HEK293 (cell line): Measurements from ENCODE around the gene ZFHX3.

Source experiments
- CTCF ChIA-PET: fragments of 350-600 bp; formaldehyde crosslinking; extraction: SDS; loops from one replicate; lab custom pipeline; 2021; ENCODE audit warnings: antibody characterized with exemption; lab: Yijun Ruan, JAX
- POLR2A ChIA-PET: fragments of 300-600 bp; formaldehyde crosslinking; extraction: SDS; loops from one replicate; lab custom pipeline; 2020; ENCODE audit warnings: antibody characterized with exemption, inconsistent platforms; lab: Yijun Ruan, JAX
- H3K27ac ChIP-seq: fragments of 200-500 bp; sonication (Bioruptor generic); 2 replicates; pipeline ENCODE4 v1.5.1; 2014; ENCODE audit warnings: low read depth, low read length, control low read depth, inconsistent platforms; ENCODE audit errors: extremely low read depth
- H3K36me3 ChIP-seq, 2 experiments: fragments of 200-500 bp in 1 of 2; sonication (Bioruptor generic) in 1 of 2; 1 replicate in 1 of 2; 2 replicates in 1 of 2; pipeline ENCODE4 v1.5.1; 2014 to 2017; ENCODE audit warnings: inconsistent platforms in 2 of 2, low read length in 2 of 2; ENCODE audit not compliant: control insufficient read depth in 2 of 2, insufficient read depth in 1 of 2
- H3K4me1 ChIP-seq: fragments of 200-500 bp; sonication (Bioruptor generic); 2 replicates; pipeline ENCODE4 v1.5.1; 2014; ENCODE audit warnings: mild to moderate bottlenecking, low read length, inconsistent platforms; ENCODE audit not compliant: control insufficient read depth, insufficient read depth
- H3K4me3 ChIP-seq: 2 replicates; pipeline ENCODE4 v1.5.1; 2011; ENCODE audit warnings: low read depth, mild to moderate bottlenecking, control low read depth, low read length, moderate library complexity
- H3K9me3 ChIP-seq: fragments of 200-500 bp; sonication (Bioruptor generic); 2 replicates; pipeline ENCODE4 v1.5.1; 2014; ENCODE audit warnings: low read depth, low read length, inconsistent platforms; ENCODE audit not compliant: control insufficient read depth, insufficient read depth
- KLF16 ChIP-seq: fragments of 450-650 bp; formaldehyde crosslinking; IDR thresholded peaks from 2 replicates; pipeline ENCODE4 v1.5.1; 2017; ENCODE audit warnings: missing biosample characterization, missing genetic modification characterization
- MEIS1 ChIP-seq: sonication (generic); formaldehyde crosslinking; IDR thresholded peaks from 2 replicates; pipeline ENCODE4 v1.8.1; 2022; ENCODE audit warnings: missing genetic modification reagents, mild to moderate bottlenecking, borderline replicate concordance
- OSR2 ChIP-seq: fragments of 450-650 bp; formaldehyde crosslinking; IDR thresholded peaks from 2 replicates; pipeline ENCODE4 v1.5.1; 2016; ENCODE audit warnings: missing biosample characterization, missing genetic modification characterization
- TRIM28 ChIP-seq: IDR thresholded peaks from 2 replicates; pipeline ENCODE4 v1.6.1; 2011; ENCODE audit warnings: low read length, control low read depth, borderline replicate concordance
- ZNF132 ChIP-seq: fragments of 450-650 bp; formaldehyde crosslinking; IDR thresholded peaks from 2 replicates; pipeline ENCODE4 v1.5.1; 2017; ENCODE audit warnings: missing biosample characterization, missing genetic modification characterization, borderline replicate concordance
- ZNF157 ChIP-seq: fragments of 450-650 bp; formaldehyde crosslinking; IDR thresholded peaks from 2 replicates; pipeline ENCODE4 v1.5.1; 2016; ENCODE audit warnings: missing biosample characterization, missing genetic modification characterization
- ZNF202 ChIP-seq: fragments of 450-650 bp; formaldehyde crosslinking; IDR thresholded peaks from 2 replicates; pipeline ENCODE4 v1.5.1; 2016; ENCODE audit warnings: missing biosample characterization, missing genetic modification characterization, borderline replicate concordance
- ZNF223 ChIP-seq: fragments of 450-650 bp; formaldehyde crosslinking; IDR thresholded peaks from 2 replicates; pipeline ENCODE4 v1.5.1; 2016; ENCODE audit warnings: missing biosample characterization, missing genetic modification characterization
- ZNF24 ChIP-seq: fragments of 450-650 bp; formaldehyde crosslinking; IDR thresholded peaks from 2 replicates; pipeline ENCODE4 v1.5.1; 2016; ENCODE audit warnings: missing biosample characterization, missing genetic modification characterization
- ZNF292 ChIP-seq: fragments of 450-650 bp; formaldehyde crosslinking; IDR thresholded peaks from 2 replicates; pipeline ENCODE4 v1.5.1; 2016; ENCODE audit warnings: low read depth, missing biosample characterization, missing genetic modification characterization, borderline replicate concordance
- ZNF404 ChIP-seq: fragments of 450-650 bp; formaldehyde crosslinking; IDR thresholded peaks from 2 replicates; pipeline ENCODE4 v1.5.1; 2017; ENCODE audit warnings: missing biosample characterization, missing genetic modification characterization
- ZNF423 ChIP-seq: fragments of 450-650 bp; formaldehyde crosslinking; IDR thresholded peaks from 2 replicates; pipeline ENCODE4 v1.5.1; 2016; ENCODE audit warnings: missing biosample characterization, missing genetic modification characterization
- ZNF529 ChIP-seq: fragments of 450-650 bp; formaldehyde crosslinking; IDR thresholded peaks from 2 replicates; pipeline ENCODE4 v1.5.1; 2017; ENCODE audit warnings: missing genetic modification characterization, missing biosample characterization; ENCODE audit not compliant: insufficient replicate concordance
- ZNF768 ChIP-seq: fragments of 450-650 bp; formaldehyde crosslinking; IDR thresholded peaks from 2 replicates; pipeline ENCODE4 v1.5.1; 2018; ENCODE audit warnings: missing biosample characterization, mild to moderate bottlenecking, missing genetic modification characterization
- ZNF776 ChIP-seq: fragments of 450-650 bp; formaldehyde crosslinking; IDR thresholded peaks from 2 replicates; pipeline ENCODE4 v1.5.0; 2017; ENCODE audit warnings: missing biosample characterization, missing genetic modification characterization, borderline replicate concordance
- ZSCAN23 ChIP-seq: fragments of 450-650 bp; formaldehyde crosslinking; IDR thresholded peaks from 2 replicates; pipeline ENCODE4 v1.5.1; 2016; ENCODE audit warnings: missing biosample characterization, missing genetic modification characterization
- ZSCAN30 ChIP-seq: fragments of 450-650 bp; IDR thresholded peaks from 2 replicates; pipeline ENCODE4 v1.5.1; 2018; ENCODE audit warnings: missing biosample characterization, mild to moderate bottlenecking, missing genetic modification characterization, moderate library complexity
- TF ChIP-seq, protein P1 (sequence below): fragments of 450-650 bp; formaldehyde crosslinking; IDR thresholded peaks from 2 replicates; pipeline ENCODE4 v1.5.1; 2016; ENCODE audit warnings: missing biosample characterization, missing genetic modification characterization
- TF ChIP-seq, protein P2 (sequence below): fragments of 450-650 bp; formaldehyde crosslinking; IDR thresholded peaks from 2 replicates; pipeline ENCODE4 v1.5.1; 2016; ENCODE audit warnings: missing biosample characterization, missing genetic modification characterization, low read depth
- TF ChIP-seq, protein P3 (sequence below): fragments of 450-650 bp; formaldehyde crosslinking; IDR thresholded peaks from 2 replicates; pipeline ENCODE4 v1.5.1; 2016; ENCODE audit warnings: missing biosample characterization, missing genetic modification characterization
- TF ChIP-seq, protein P4 (sequence below): fragments of 450-650 bp; formaldehyde crosslinking; IDR thresholded peaks from 2 replicates; pipeline ENCODE4 v1.5.1; 2016; ENCODE audit warnings: missing biosample characterization, missing genetic modification characterization
- TF ChIP-seq, protein P5 (sequence below): fragments of 450-650 bp; formaldehyde crosslinking; IDR thresholded peaks from 2 replicates; pipeline ENCODE4 v1.5.1; 2016; ENCODE audit warnings: missing biosample characterization, missing genetic modification characterization

Gene ZFHX3

DNA sequence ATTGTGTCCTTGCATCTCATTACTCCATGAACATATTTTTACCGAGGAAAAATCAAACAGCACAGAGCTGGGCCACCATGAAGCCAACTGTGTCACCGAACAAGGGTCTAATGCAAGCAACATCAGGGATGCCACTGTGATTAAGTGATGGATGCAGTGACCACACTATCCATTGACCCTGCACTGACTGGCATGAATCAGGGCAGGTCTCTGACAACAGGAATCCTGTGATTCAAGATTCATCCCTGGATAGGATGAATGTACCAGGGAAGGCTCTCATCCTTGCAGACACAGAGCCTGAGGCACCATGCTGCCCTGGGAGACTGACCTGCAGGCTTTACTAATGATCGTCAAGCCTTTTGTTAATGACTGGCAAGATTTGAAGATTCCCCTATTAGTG, 41.5 kb upstream of the ZFHX3 start:
- CTCF ChIA-PET: no interaction called here
- TF ChIP-seq ZNF423 (tag by site-specific recombination) (no peak), ZNF768 (tag by site-specific recombination) (no peak)
- TF ChIP-seq, protein P1, sequence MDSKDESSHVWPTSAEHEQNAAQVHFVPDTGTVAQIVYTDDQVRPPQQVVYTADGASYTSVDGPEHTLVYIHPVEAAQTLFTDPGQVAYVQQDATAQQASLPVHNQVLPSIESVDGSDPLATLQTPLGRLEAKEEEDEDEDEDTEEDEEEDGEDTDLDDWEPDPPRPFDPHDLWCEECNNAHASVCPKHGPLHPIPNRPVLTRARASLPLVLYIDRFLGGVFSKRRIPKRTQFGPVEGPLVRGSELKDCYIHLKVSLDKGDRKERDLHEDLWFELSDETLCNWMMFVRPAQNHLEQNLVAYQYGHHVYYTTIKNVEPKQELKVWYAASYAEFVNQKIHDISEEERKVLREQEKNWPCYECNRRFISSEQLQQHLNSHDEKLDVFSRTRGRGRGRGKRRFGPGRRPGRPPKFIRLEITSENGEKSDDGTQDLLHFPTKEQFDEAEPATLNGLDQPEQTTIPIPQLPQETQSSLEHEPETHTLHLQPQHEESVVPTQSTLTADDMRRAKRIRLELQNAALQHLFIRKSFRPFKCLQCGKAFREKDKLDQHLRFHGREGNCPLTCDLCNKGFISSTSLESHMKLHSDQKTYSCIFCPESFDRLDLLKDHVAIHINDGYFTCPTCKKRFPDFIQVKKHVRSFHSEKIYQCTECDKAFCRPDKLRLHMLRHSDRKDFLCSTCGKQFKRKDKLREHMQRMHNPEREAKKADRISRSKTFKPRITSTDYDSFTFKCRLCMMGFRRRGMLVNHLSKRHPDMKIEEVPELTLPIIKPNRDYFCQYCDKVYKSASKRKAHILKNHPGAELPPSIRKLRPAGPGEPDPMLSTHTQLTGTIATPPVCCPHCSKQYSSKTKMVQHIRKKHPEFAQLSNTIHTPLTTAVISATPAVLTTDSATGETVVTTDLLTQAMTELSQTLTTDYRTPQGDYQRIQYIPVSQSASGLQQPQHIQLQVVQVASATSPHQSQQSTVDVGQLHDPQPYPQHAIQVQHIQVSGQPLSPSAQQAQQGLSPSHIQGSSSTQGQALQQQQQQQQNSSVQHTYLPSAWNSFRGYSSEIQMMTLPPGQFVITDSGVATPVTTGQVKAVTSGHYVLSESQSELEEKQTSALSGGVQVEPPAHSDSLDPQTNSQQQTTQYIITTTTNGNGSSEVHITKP (tag by site-specific recombination): no peak
- Histone ChIP-seq H3K36me3 (no peaks in the 10 kb centered on the region), H3K9me3 (no peaks in the 10 kb centered on the region), H3K4me1 (peaks cover 11% of the 10 kb centered on the region), H3K27ac (no peak overlapping the region), H3K4me3 (no peak overlapping the region)
- POLR2A ChIA-PET: no interaction called here

DNA sequence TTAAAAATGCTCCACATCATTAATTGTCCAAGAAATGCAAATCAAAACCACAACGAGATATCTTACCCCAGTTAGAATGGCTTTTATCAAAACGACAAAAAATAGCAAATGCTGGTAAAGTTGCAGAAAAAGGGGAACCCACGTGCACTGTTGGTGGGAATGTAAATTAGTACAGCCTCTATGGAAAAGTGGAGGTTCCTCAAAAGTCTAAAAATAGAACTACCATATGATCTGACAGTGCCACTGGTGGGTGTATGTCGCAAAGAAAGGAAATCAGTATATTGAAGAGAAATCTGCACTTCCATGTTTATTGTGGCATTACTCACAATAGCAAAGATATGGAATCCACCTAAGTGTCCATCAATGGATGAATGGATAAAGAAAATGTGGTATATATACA, 38.2 kb upstream of the ZFHX3 start:
- Histone ChIP-seq H3K27ac (no peak overlapping the region), H3K4me3 (no peak overlapping the region), H3K9me3 (no peaks in the 10 kb centered on the region), H3K4me1 (no peaks in the 10 kb centered on the region), H3K36me3 (no peaks in the 10 kb centered on the region)
- ChIA-PET POLR2A (no interaction called here), CTCF (no interaction called here)
- TF ChIP-seq, protein P2, sequence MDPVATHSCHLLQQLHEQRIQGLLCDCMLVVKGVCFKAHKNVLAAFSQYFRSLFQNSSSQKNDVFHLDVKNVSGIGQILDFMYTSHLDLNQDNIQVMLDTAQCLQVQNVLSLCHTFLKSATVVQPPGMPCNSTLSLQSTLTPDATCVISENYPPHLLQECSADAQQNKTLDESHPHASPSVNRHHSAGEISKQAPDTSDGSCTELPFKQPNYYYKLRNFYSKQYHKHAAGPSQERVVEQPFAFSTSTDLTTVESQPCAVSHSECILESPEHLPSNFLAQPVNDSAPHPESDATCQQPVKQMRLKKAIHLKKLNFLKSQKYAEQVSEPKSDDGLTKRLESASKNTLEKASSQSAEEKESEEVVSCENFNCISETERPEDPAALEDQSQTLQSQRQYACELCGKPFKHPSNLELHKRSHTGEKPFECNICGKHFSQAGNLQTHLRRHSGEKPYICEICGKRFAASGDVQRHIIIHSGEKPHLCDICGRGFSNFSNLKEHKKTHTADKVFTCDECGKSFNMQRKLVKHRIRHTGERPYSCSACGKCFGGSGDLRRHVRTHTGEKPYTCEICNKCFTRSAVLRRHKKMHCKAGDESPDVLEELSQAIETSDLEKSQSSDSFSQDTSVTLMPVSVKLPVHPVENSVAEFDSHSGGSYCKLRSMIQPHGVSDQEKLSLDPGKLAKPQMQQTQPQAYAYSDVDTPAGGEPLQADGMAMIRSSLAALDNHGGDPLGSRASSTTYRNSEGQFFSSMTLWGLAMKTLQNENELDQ: no peak
- TF ChIP-seq ZNF776 (tag by site-specific recombination): no peak
- no peak for TF ChIP-seq ZNF529 (tag by site-specific recombination)
- no peak for TF ChIP-seq ZNF132
- no peak for TF ChIP-seq ZNF292
- TF ChIP-seq KLF16: no peak
- no peak for TF ChIP-seq ZSCAN23 (tag by site-specific recombination)
- TF ChIP-seq, protein P3, sequence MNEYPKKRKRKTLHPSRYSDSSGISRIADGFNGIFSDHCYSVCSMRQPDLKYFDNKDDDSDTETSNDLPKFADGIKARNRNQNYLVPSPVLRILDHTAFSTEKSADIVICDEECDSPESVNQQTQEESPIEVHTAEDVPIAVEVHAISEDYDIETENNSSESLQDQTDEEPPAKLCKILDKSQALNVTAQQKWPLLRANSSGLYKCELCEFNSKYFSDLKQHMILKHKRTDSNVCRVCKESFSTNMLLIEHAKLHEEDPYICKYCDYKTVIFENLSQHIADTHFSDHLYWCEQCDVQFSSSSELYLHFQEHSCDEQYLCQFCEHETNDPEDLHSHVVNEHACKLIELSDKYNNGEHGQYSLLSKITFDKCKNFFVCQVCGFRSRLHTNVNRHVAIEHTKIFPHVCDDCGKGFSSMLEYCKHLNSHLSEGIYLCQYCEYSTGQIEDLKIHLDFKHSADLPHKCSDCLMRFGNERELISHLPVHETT: no peak
- TF ChIP-seq, protein P4, sequence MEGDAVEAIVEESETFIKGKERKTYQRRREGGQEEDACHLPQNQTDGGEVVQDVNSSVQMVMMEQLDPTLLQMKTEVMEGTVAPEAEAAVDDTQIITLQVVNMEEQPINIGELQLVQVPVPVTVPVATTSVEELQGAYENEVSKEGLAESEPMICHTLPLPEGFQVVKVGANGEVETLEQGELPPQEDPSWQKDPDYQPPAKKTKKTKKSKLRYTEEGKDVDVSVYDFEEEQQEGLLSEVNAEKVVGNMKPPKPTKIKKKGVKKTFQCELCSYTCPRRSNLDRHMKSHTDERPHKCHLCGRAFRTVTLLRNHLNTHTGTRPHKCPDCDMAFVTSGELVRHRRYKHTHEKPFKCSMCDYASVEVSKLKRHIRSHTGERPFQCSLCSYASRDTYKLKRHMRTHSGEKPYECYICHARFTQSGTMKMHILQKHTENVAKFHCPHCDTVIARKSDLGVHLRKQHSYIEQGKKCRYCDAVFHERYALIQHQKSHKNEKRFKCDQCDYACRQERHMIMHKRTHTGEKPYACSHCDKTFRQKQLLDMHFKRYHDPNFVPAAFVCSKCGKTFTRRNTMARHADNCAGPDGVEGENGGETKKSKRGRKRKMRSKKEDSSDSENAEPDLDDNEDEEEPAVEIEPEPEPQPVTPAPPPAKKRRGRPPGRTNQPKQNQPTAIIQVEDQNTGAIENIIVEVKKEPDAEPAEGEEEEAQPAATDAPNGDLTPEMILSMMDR: no peak
- no peak for TF ChIP-seq ZSCAN30 (tag by site-specific recombination)
- TF ChIP-seq, protein P5, sequence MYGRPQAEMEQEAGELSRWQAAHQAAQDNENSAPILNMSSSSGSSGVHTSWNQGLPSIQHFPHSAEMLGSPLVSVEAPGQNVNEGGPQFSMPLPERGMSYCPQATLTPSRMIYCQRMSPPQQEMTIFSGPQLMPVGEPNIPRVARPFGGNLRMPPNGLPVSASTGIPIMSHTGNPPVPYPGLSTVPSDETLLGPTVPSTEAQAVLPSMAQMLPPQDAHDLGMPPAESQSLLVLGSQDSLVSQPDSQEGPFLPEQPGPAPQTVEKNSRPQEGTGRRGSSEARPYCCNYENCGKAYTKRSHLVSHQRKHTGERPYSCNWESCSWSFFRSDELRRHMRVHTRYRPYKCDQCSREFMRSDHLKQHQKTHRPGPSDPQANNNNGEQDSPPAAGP (tag by site-specific recombination): no peak
- no peak for TF ChIP-seq MEIS1 (CRISPR knock-in tag)
- no peak for TF ChIP-seq TRIM28
- TF ChIP-seq OSR2 (tag by site-specific recombination): no peak
- no peak for TF ChIP-seq ZNF24
- no peak for TF ChIP-seq ZNF157
- TF ChIP-seq ZNF223: no peak
- no peak for TF ChIP-seq ZNF202
- TF ChIP-seq ZNF404: no peak
